NCI-H1105 treated with DMSO at 0.1 percent for 48 hours (cell line): ENCODE results near the gene MUCL3.
"Not testable (repeated sequence)": the region's sequence is repeated elsewhere in the genome, so short reads cannot be mapped to it uniquely, and the experiment has no call there.

Experiments used
- DNase-seq: peaks from one replicate; lab custom pipeline; 2025; lab: John Stamatoyannopoulos, UW

The MUCL3 gene, protein sequence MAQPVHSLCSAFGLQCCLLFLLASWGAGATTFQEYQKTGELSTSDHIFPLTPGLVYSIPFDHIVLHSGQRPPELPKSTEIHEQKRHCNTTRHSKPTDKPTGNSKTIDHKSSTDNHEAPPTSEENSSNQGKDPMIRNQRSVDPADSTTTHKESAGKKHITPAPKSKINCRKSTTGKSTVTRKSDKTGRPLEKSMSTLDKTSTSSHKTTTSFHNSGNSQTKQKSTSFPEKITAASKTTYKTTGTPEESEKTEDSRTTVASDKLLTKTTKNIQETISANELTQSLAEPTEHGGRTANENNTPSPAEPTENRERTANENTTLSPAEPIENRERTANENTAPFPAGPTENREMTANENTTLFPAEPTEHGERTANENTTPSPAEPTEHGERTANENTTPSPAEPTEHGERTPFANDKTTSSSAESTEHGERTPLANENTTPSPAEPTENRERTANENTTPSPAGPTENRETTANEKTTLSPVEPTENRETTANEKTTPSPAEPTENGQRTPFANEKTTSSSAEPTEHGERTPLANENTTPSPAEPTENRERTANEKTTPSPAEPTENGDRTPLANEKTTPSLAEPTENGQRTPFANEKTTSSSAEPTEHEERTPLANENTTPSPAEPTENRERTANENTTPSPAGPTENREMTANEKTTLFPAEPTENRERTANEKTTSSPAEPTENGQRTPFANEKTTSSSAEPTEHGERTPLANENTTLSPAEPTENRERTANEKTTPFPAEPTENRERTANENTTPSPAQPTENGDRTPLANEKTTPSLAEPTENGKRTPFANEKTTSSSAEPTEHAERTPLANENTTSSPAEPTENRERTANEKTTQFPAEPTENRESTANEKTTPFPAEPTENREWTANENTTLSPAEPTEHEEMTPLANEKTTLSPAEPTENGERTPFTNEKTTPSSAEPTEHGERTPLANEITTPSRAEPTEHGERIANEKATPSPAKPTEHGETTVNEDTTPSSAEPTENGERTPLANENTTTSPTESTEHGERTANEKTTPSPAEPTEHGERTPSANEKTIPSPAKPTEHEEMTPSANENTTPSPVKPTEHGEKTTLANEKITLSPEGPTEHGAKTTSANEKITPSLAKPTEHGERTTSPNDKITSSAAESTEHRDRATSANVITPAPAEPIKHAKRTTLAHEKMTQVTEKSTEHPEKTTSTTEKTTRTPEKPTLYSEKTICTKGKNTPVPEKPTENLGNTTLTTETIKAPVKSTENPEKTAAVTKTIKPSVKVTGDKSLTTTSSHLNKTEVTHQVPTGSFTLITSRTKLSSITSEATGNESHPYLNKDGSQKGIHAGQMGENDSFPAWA (N-terminal part only)

GRCh38 chr6:30940361-30940986 lies at the start of gene MUCL3:
MUCL3 (plus strand) TSS chr6:30940973; CDS start chr6:30941000, 27 bp downstream.
- DNase-seq: no peak

GRCh38 chr6:30891450-30891723 lies 49.4 kb upstream of the MUCL3 start:
- DNase-seq: no peak

DNA sequence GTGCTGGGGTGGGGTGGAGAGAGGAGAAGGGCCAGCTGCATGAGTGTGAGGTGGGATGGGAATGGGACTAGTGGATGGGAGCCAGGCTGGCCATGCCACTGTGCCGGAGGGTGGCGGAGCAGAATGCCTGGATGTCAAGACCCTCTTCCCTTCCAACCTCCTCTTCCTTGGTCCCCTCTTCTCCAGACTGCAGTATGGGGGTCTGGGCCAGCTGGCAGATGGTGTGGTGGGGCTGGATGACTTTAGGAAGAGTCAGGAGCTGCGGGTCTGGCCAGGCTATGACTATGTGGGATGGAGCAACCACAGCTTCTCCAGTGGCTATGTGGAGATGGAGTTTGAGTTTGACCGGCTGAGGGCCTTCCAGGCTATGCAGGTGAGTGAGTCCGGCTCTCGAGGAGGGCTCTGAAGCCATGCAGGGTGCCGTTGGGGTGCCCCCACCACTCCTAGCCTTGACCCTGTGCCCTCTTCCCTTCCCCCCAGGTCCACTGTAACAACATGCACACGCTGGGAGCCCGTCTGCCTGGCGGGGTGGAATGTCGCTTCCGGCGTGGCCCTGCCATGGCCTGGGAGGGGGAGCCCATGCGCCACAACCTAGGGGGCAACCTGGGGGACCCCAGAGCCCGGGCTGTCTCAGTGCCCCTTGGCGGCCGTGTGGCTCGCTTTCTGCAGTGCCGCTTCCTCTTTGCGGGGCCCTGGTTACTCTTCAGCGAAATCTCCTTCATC lies 48.8 kb upstream of the MUCL3 start:
- DNase-seq: no peak

DNA sequence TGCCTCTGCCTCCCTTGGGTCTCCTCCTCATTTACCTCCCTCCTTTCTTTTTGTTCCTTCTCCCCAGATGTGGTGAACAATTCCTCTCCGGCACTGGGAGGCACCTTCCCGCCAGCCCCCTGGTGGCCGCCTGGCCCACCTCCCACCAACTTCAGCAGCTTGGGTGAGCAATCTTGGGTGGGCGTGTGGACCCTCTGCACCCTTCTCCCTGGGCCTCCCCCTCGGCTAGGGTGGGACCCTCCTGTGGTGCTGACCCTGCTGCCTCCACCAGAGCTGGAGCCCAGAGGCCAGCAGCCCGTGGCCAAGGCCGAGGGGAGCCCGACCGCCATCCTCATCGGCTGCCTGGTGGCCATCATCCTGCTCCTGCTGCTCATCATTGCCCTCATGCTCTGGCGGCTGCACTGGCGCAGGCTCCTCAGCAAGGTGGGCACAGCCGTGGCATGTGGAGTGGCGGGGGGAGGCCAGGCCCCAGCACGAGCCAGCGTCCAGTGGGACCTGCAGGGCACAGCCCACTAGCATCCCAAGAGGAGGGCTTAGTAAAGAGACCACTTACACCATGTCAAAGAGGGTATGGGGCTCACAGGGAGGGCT lies 47.7 kb upstream of the MUCL3 start:
- no peak for DNase-seq

- no peak for DNase-seq
Measured at GRCh38 chr6:30893666-30894065, 47.1 kb upstream of the MUCL3 start.

DNA sequence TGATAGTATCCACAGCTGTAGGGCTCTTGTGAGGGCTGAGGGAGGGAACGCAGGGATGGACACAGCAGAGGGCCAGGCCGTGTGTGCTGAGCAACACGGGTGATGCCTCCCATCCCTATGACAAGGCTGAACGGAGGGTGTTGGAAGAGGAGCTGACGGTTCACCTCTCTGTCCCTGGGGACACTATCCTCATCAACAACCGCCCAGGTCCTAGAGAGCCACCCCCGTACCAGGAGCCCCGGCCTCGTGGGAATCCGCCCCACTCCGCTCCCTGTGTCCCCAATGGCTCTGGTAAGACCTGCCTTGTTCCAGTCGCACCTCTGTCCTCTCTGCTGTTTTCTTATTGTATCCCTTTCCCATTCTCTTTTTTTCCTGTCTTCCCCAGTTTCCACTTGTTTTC lies 46.4 kb upstream of the MUCL3 start:
- DNase-seq: no peak

GRCh38 chr6:30894935-30895334 lies 45.8 kb upstream of the MUCL3 start:
- no peak for DNase-seq

- DNase-seq: no peak
Measured at GRCh38 chr6:30895343-30895742, 45.4 kb upstream of the MUCL3 start.

- no peak for DNase-seq
Measured at GRCh38 chr6:30896541-30896940, 44.2 kb upstream of the MUCL3 start.

DNA sequence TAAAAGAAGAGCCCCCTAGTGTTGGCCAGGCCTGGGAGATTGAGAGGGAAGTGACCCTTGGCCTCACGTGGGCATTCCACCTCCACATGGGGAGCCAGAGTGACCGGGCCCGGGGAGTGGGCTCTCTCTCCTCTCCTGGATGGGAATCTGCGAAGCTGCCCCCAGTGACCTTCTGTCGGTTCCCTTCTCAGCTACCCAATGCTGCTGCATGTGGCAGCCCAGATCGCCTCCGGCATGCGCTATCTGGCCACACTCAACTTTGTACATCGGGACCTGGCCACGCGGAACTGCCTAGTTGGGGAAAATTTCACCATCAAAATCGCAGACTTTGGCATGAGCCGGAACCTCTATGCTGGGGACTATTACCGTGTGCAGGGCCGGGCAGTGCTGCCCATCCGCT lies 42.9 kb upstream of the MUCL3 start:
- DNase-seq: no peak

GRCh38 chr6:30898750-30899360 lies 41.9 kb upstream of the MUCL3 start:
- DNase-seq: no peak

- no peak for DNase-seq
Measured at GRCh38 chr6:30900863-30901417, 39.8 kb upstream of the MUCL3 start.

DNA sequence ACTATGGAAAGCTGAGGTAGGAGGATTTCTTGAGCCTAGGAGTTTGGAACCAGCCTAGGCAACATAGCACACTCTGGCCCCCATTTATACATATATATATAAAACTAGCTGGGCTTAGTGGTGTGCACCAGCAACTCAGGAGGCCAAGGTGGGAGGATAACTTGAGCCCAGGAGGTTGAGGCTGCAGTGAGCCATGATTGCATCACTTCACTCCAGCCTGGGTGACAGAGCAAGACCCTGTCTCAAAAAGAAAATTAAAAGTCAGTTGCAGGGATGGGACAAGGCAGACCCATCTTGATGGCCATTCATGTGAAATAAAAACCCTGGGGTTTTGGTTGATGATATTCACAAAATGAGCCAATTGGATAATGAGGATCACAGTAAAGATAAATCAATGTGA lies 39.3 kb upstream of the MUCL3 start:
- DNase-seq: no peak

DNA sequence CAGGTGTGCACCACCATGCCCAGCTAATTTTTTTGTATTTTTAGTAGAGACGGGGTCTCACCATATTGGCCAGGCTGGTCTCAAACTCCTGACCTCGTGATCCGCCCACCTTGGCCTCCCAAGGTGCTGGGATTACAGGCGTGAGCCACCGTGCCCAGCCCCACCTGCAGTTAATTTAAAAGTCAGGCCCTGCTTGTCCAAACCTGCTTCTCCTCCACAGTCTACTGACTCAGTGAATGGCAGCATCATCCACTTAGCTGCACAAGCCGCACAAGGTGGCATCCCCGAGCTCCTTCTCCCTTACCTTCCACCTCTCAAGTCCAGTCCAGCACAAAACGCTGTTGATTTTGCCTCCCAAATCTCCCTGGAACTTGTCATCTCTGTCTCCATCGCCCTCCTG lies 38.6 kb upstream of the MUCL3 start:
- DNase-seq: not testable (repeated sequence)

GRCh38 chr6:30902709-30903108 lies 38.1 kb upstream of the MUCL3 start:
- no peak for DNase-seq

DNA sequence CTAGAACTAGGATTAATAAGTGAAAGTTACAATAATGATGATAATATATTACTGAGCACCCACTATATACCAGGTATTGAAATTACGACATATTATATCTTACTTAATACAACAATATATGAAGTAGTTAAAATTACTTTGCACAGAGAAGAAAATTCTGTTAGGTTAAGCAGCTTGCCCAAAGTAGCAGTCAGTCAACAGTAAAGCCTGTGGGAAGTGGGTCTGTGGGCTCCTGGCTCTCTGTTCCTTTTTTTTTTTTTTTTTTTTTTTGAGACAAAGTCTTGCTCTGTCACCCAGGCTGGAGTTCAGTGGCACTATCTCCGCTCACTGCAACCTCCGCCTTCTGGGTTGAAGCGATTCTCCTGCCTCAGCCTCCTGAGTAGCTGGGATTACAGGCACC lies 37.5 kb upstream of the MUCL3 start:
- no peak for DNase-seq

DNA sequence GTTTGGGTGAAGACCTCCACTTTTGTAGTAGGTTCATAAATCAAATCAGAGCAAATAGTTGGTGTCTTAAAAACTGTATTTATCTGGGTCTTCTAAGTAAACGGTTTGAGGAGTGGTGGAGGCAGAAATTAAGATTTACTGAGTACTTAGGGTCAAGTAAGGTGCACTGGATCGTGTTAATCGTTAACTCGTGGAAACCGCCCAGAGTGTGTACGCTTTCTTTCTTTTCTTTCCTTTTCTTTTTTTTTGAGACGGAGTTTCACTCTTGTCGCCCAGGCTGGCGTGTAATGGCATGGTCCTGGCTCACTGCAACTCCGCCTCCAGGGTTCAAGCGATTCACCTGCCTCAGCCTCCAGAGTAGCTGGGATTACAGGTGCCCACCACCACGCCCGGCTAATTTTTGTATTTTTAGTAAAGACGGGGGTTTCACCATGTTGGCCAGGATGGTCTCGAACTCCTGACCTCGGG lies 33.4 kb upstream of the MUCL3 start:
- not testable (repeated sequence) for DNase-seq

DNA sequence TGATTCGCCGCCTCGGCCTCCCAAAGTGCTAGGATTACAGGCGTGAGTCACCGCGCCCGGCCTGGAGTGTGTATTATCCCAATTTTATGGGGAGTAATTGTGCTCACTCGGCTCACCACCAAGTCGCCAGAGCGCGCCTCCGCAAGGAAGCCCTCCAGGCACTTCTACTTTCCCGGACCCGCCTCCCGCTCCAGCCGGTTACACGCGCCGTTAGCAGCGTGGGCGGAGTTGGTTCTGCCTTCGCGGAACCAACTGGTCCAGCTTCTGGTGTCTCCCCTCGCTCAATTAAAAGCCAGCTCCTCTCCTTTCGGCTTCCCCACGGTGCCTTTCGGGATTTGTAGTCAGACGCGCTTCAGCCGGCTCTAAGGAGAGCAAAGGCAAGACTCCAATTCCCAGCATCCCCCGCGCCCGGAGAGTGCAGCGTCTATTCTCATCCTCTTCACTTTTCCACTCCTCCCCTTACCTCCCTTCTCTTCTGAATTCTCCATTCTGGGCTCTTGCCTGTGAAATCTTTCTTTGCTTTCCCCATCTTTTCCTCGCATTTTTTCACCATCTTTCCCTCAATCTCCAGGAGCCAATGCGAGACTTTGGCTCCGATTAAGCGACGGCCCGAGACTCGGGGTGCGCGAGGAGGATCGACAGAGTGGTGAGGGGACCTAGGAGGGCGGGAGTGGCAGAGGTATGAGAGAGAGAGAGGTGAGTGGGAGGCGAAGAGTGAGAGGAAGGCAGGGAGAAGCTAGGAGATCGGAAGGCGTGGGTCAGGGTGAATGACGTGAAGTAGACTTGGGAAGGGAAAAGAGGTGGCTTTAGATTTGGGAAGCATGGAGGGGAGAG lies 32.8 kb upstream of the MUCL3 start, which contains the start of gene GTF2H4:
TSS of gene GTF2H4 (plus strand) at position 450 of the 834 bp plus-strand sequence.
- DNase-seq: peak; percentile 98

DNA sequence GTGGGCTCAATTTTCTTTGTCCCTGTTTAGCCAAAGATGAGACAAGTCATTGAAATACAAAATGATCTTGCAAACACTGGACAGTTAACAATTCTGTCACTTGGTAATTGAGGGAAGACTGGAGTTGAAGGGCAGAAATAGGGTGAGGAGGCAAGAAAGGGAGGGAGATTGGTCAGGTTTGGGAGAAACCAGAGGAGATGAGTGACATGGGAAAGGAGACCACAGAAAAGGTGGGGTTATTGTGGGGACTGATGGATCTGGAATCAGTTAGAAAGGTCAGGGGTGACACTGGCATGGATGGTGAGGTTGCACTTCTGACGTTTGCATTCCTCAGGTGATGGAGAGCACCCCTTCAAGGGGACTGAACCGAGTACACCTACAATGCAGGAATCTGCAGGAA lies 32.1 kb upstream of the MUCL3 start:
- no peak for DNase-seq
